Thyroid gland (tissue), 4 donors: ENCODE measurements around the gene THBS1.

Source experiments
- CTCF ChIP-seq, 6 experiments: fragments of 200-600 bp in 3 of 6; fragments of 450-650 bp in 3 of 6; sonication (generic) in 3 of 6; IDR thresholded peaks; one replicate each; pipeline ENCODE4 v1.5.1; 2016 to 2019; ENCODE audit warnings: antibody characterized with exemption in 6 of 6, mild to moderate bottlenecking in 2 of 6, inconsistent platforms in 1 of 6, moderate library complexity in 1 of 6
- POLR2A ChIP-seq, 2 donors: fragments of 450-650 bp; IDR thresholded peaks; one replicate each; pipeline ENCODE4 v1.6.1; 2017; ENCODE audit warnings: antibody characterized with exemption in 2 of 2, mild to moderate bottlenecking in 2 of 2, moderate library complexity in 1 of 2

- no peak for TF ChIP-seq CTCF (IDR thresholded peaks at IDR 0.05)
- TF ChIP-seq POLR2A (IDR thresholded peaks at IDR 0.05), result no peak
These were observed 32.4 kb downstream of the THBS1 start for GRCh38 chr15:39613271-39613670.
